Mammary epithelial cell (primary cell): ENCODE results near the gene PIK3R3.

ENCODE experiments used
- CTCF ChIP-seq, 2 donors: IDR thresholded peaks in 1 of 2; conservative IDR thresholded peaks in 1 of 2; 2 replicates each; pipeline ENCODE4 v1.5.1; 2011 to 2012; ENCODE audit warnings: inconsistent platforms in 2 of 2, low read length in 2 of 2, mild to moderate bottlenecking in 2 of 2, control low read depth in 1 of 2, low read depth in 1 of 2; ENCODE audit not compliant: insufficient read depth in 1 of 2; ENCODE audit errors: extremely low read depth in 1 of 2
- EZH2 ChIP-seq: IDR thresholded peaks from 2 replicates; pipeline ENCODE4 v1.6.1; 2012; ENCODE audit warnings: low read length, inconsistent platforms, borderline replicate concordance

GRCh38 chr1:46153732-46154131 is 21.3 kb upstream of the PIK3R3 start:
- TF ChIP-seq CTCF (conservative IDR thresholded peaks at IDR 0.05 in 1 of 2, IDR thresholded peaks at IDR 0.05 in 1 of 2; ENCODE audit: extremely low read depth in 1 of 2, insufficient read depth in 1 of 2, low read depth in 1 of 2, low read length in 2 of 2) (no peak), EZH2 (no peak)
